SK-N-MC (cell line): Measurements from ENCODE around the gene CPA5.

ENCODE experiments used
- EZH2 ChIP-seq: fragments of 200-600 bp; sonication (generic); IDR thresholded peaks from one replicate; pipeline ENCODE4 v1.6.1; 2017; ENCODE audit warnings: antibody characterized with exemption
- POLR2AphosphoS5 ChIP-seq: IDR thresholded peaks from 2 replicates; pipeline ENCODE4 v1.6.1; 2012; ENCODE audit warnings: mild to moderate bottlenecking, low read depth, low read length, borderline replicate concordance

DNA sequence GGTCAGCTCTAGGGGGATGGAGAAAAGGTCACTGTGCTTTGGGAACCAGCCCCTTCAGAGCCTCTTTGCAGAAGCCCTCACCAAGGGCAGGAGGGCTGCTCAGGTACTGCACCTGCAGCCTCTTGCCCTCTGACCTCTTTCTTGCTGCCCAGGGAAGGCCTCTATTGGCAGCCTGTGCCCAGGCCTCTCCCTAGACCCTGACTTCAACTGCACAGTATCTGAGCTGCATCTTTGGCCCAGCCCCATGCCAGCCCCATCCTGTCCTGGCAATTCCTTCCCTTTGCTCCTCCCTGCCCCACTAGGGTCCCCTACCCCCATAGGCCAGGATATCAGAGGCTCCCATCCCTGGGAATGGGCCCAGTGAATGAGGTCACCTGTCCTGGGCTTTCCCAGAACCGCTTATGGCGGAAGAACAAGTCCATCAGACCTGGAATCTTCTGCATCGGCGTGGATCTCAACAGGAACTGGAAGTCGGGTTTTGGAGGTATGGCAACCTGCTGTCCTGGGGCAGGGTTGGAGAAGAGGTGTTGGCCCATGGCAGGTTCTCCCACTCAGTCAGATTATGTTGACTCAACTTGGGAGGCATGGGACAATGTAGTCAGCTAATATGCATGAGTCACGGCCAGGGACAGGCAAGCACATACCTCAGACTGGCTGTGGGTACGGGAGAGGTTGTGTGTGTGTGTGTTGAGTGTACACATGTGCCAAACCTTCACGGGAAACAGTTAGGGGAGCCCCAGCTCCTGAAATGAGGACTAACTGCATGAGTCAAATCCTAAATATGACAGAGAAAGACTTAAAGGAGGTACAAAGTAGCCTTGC, 18.6 kb downstream of the CPA5 start:
- TF ChIP-seq POLR2AphosphoS5 (no peak), EZH2 (no peak)
